ENCODE measurements around the gene TTF2.

GRCh38 chr1:117020526-117021156, 39.5 kb upstream of the TTF2 start:
- TF ChIP-seq CTCF (optimal IDR thresholded peaks at IDR 0.05 in 1 of 3, IDR thresholded peaks at IDR 0.05 in 1 of 3, conservative IDR thresholded peaks at IDR 0.05 in 1 of 3; ENCODE audit: extremely low read depth in 1 of 3, insufficient read depth in 2 of 3, low read length in 3 of 3) (no peak), EZH2 (IDR thresholded peaks at IDR 0.05; ENCODE audit: low read length) (no peak)

All from keratinocyte (primary cell).